Parathyroid adenoma (tissue), 2 donors: Measurements from ENCODE around the gene UFSP1.

Experiments used
- H2AFZ ChIP-seq: fragments of 300-600 bp; sonication (generic); one replicate; pipeline ENCODE4 v1.7.0; 2017; ENCODE audit warnings: antibody characterized with exemption, mild to moderate bottlenecking
- H3K27ac ChIP-seq: fragments of 300-600 bp; sonication (generic); one replicate; pipeline ENCODE4 v1.7.0; 2017
- H3K27me3 ChIP-seq: fragments of 300-600 bp; sonication (generic); one replicate; pipeline ENCODE4 v1.7.0; 2017; ENCODE audit warnings: low read length; ENCODE audit not compliant: control insufficient read depth, insufficient read depth
- H3K36me3 ChIP-seq: fragments of 300-600 bp; sonication (generic); one replicate; pipeline ENCODE4 v1.7.0; 2017; ENCODE audit warnings: low read length; ENCODE audit not compliant: control insufficient read depth, insufficient read depth
- H3K4me1 ChIP-seq: fragments of 300-600 bp; sonication (generic); one replicate; pipeline ENCODE4 v1.7.0; 2017; ENCODE audit warnings: control low read depth
- H3K4me2 ChIP-seq: fragments of 300-600 bp; sonication (generic); one replicate; pipeline ENCODE4 v1.7.0; 2017; ENCODE audit warnings: low read length
- H3K4me3 ChIP-seq: fragments of 300-600 bp; sonication (generic); one replicate; pipeline ENCODE4 v1.7.0; 2017; ENCODE audit warnings: low read depth, low read length
- H3K79me2 ChIP-seq: fragments of 300-600 bp; sonication (generic); one replicate; pipeline ENCODE4 v1.7.0; 2017; ENCODE audit warnings: control low read depth
- H3K9ac ChIP-seq: fragments of 300-600 bp; sonication (generic); one replicate; pipeline ENCODE4 v1.7.0; 2017; ENCODE audit warnings: mild to moderate bottlenecking
- H3K9me3 ChIP-seq: fragments of 300-600 bp; sonication (generic); one replicate; pipeline ENCODE4 v1.7.0; 2017; ENCODE audit warnings: low read length; ENCODE audit not compliant: control insufficient read depth
- TF ChIP-seq, protein P1 (sequence below): fragments of 300-600 bp; sonication (generic); IDR thresholded peaks from one replicate; pipeline ENCODE4 v1.7.0; 2017; ENCODE audit warnings: antibody characterized with exemption, mild to moderate bottlenecking
- donor health status: primary hyperparathyroidism.

UFSP1 gene

GRCh38 chr7:100895956-100896731 is 6.6 kb upstream of the UFSP1 start:
- Histone ChIP-seq H3K36me3 (no peaks in the 10 kb centered on the region), H3K27me3 (no peaks in the 10 kb centered on the region), H3K4me2 (peak overlapping the region; percentile 91), H3K4me3 (peak overlapping the region; percentile 67), H3K27ac (peak overlapping the region; percentile 88), H3K79me2 (no peaks in the 10 kb centered on the region), H3K9ac (peak overlapping the region; percentile 33), H3K4me1 (peaks cover 19% of the 10 kb centered on the region), H2AFZ (peak overlapping the region; percentile 85), H3K9me3 (no peaks in the 10 kb centered on the region)
- TF ChIP-seq, protein P1, sequence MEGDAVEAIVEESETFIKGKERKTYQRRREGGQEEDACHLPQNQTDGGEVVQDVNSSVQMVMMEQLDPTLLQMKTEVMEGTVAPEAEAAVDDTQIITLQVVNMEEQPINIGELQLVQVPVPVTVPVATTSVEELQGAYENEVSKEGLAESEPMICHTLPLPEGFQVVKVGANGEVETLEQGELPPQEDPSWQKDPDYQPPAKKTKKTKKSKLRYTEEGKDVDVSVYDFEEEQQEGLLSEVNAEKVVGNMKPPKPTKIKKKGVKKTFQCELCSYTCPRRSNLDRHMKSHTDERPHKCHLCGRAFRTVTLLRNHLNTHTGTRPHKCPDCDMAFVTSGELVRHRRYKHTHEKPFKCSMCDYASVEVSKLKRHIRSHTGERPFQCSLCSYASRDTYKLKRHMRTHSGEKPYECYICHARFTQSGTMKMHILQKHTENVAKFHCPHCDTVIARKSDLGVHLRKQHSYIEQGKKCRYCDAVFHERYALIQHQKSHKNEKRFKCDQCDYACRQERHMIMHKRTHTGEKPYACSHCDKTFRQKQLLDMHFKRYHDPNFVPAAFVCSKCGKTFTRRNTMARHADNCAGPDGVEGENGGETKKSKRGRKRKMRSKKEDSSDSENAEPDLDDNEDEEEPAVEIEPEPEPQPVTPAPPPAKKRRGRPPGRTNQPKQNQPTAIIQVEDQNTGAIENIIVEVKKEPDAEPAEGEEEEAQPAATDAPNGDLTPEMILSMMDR: no peak

- Histone ChIP-seq H3K79me2 (no peaks in the 10 kb centered on the region), H3K27ac (peak within 1 kb of the TSS; percentile 88), H3K4me3 (peak within 1 kb of the TSS; percentile 79), H3K4me2 (peak within 1 kb of the TSS; percentile 91), H2AFZ (peak within 1 kb of the TSS; percentile 85), H3K27me3 (no peaks in the 10 kb centered on the region), H3K4me1 (peaks cover 19% of the 10 kb centered on the region), H3K9me3 (no peaks in the 10 kb centered on the region), H3K36me3 (no peaks in the 10 kb centered on the region), H3K9ac (peak within 1 kb of the TSS; percentile 58)
- TF ChIP-seq, protein P1: no peak
Observed at GRCh38 chr7:100895701-100895955, 6.1 kb upstream of the UFSP1 start, which contains the start of gene ACHE. Gene ACHE, minus strand, starts transcription at chr7:100895888. Its CDS starts 1,656 bp downstream, at chr7:100894232.

DNA sequence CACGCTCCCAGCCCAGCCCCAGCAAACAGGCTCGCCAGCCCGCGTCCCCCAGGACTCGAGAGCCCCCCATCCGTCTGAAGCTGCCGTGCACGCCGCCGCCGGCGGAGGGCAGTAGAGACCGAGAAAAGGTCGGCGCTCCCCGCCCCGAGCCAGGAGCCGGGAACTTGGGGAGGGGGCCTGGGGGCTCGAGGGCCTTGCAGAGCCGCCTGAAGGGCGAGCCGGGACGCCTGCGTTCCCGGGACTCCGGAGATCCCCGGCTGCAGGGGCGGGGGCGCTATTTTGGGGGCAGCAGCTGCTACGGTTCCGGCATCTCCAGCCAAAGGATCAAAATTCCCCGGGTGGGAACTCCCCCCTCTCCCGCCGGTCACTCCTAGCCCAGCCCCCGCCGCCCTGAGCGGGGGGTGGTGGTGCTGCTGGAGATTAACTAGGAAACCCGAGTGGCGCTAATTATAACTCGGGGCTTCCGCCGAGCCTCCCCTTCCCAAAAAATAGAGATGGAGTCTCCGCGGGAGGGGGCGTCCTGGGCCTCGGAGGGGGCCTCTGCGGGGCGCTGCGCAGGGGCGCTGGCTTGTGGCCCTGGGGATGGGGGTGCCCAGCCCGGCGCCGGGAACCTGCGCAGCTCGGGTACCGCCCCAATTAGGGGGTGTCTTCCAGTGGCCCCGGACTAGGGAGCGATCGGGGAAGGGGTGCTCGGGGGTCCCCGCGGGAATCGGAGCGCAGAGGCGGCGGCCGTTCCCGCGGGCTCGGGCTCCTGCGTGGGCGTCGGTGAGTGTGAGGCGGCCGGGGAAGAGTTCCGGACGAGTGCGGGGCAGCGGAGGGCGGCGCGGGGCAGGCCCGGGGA is 5.6 kb upstream of the UFSP1 start:
- H3K4me2 ChIP-seq: peak overlapping the region; percentile 88
- H3K27ac ChIP-seq: peak overlapping the region; percentile 77
- peak overlapping the region; percentile 58 for H3K9ac ChIP-seq
- no peaks in the 10 kb centered on the region for H3K79me2 ChIP-seq
- TF ChIP-seq, protein P1: peak; percentile 94
- H3K36me3 ChIP-seq: no peaks in the 10 kb centered on the region
- H3K9me3 ChIP-seq: no peaks in the 10 kb centered on the region
- peak overlapping the region; percentile 79 for H3K4me3 ChIP-seq
- H3K27me3 ChIP-seq: no peaks in the 10 kb centered on the region
- H3K4me1 ChIP-seq: peaks cover 20% of the 10 kb centered on the region
- H2AFZ ChIP-seq: peak overlapping the region; percentile 73

DNA sequence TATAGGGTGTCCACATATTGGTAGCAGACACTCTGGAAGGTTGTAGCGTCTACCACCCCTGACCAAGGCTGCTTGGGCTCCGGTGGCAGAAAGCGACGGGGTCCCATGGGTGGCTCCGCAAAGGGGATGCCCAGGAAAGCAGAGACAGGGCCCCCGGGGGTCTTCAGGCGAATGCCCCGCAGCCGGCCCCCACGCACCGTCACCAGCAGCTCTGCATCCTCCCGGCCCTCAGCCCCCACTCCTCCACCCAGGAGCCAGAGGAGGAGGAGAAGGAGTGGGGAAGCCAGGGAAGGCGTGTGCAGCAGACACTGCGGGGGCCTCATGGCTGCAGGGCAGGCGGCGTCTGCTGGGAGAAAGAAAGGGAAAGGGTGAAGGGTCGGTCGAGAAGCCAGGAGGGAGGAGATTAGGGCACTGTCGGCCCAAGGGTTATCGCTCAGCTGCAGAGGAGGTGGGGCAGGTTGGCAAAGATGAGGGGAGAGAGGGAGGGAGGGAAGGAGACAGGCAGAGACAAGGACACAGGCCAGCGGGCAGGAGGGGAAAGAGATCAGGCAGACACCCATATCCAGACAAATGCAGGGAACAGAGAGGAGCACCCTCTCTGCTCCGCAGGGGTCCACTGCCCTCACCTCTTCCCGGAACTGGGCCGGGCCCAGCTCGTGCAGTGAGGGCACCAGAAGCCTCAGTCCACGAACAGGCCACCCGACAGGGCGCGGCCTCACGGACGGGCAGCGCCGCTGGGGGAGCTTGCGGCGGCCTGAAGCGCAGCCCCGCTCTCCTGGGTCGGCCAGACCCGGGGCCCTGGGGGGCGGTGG is 4.6 kb upstream of the UFSP1 start:
- no peaks in the 10 kb centered on the region for H3K9me3 ChIP-seq
- peak overlapping the region; percentile 88 for H3K4me2 ChIP-seq
- no peaks in the 10 kb centered on the region for H3K79me2 ChIP-seq
- H2AFZ ChIP-seq: peak overlapping the region; percentile 73
- TF ChIP-seq, protein P1: no peak
- no peaks in the 10 kb centered on the region for H3K27me3 ChIP-seq
- H3K4me1 ChIP-seq: peaks cover 22% of the 10 kb centered on the region
- H3K9ac ChIP-seq: no peak overlapping the region
- H3K27ac ChIP-seq: peak overlapping the region; percentile 77
- H3K36me3 ChIP-seq: no peaks in the 10 kb centered on the region
- peak overlapping the region; percentile 79 for H3K4me3 ChIP-seq
